ENCODE results near the gene SPEF1.

Gene SPEF1

GRCh38 chr20:3745686-3746173 is 35.5 kb downstream of the SPEF1 start:
- no peak for DNase-seq

DNA sequence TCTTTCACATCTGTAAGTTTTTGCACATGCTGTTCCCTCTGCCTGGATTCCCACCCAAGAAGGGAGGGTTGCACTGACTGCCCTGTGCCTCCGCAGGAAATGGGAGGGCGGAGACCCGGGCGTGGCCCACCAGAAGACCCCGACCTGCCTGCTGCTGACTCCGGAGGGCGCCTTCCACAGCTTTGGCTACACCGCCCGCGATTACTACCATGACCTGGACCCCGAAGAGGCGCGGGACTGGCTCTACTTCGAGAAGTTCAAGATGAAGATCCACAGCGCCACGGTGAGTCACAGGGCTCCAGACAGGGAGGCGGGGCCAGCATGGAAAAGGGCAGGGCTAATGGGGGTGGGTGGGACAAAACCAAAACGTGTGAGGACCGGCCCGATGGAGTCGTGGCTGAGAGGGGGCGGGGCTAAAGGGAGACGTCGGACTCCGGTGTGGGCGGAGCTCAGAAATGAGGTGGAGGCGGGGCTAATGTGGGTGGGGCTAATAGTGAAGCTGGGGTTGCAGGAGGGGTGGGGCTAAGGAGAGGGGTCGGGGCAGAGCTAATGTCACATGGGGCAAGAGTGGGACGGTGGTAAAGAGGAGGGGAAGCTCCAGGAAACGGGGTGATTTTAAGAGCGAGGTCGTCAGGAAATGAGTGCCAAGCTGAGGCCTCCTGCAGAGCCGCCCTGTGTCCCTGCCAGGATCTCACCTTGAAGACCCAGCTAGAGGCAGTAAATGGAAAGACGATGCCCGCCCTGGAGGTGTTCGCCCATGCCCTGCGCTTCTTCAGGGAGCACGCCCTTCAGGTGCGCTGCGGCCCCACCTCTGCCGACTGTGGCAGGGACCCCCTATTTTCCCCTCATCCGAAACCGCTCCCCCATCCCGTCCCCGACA is 36.2 kb downstream of the SPEF1 start:
- DNase-seq, result peak; percentile 77 to 79

GRCh38 chr20:3744037-3744436 is 37.2 kb downstream of the SPEF1 start:
- no peak for DNase-seq

- DNase-seq, result no peak
These were observed 38.0 kb downstream of the SPEF1 start for GRCh38 chr20:3743251-3743650.

- DNase-seq, result no peak
These were observed 39.3 kb downstream of the SPEF1 start for GRCh38 chr20:3741836-3742458.

- DNase-seq, result no peak
These were observed 40.5 kb downstream of the SPEF1 start for GRCh38 chr20:3740615-3741301.

GRCh38 chr20:3739926-3740451 is 41.3 kb downstream of the SPEF1 start:
- no peak for DNase-seq

DNA sequence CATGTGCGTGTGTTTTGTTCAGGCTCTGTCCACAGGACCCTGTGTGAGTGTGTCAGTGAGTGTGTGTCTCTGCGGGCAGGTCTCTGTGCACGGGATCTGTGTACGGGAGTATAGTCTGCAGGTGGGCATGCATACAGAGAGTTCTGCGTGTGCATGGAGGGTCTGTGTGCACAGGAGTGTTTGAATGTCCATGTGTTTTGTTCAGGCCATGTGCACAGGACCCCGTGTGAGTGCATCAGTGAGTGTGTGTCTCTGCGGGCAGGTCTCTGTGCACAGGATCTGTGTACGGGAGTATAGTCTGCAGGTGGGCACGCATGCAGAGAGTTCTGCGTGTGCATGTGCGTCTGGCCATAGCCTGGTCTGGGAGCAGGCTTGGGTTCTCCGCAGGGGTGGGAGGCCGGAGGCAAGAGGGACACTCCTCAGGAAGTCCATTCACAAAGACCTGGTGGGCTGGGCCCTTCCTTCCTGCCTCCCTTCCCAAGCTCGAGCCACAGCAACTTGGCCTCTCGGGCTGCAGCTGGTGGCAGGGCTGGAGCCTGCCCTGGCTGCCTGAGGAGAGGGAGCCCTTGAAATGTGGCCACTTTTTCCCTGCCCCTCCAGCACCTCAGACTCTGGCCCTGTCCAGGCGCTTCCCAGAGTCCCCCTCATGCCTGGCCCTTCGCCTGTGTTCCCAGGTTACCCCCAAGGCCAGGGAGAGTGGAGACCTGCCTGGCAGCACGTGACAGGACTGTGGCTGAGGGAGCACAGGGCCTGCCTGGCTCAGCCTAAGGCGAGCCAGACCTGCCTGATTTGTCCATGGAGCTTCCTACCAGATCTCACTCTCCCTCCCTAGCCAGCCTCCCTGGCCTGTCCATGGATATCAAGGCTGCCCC is 42.0 kb downstream of the SPEF1 start:
- no peak for DNase-seq

DNA sequence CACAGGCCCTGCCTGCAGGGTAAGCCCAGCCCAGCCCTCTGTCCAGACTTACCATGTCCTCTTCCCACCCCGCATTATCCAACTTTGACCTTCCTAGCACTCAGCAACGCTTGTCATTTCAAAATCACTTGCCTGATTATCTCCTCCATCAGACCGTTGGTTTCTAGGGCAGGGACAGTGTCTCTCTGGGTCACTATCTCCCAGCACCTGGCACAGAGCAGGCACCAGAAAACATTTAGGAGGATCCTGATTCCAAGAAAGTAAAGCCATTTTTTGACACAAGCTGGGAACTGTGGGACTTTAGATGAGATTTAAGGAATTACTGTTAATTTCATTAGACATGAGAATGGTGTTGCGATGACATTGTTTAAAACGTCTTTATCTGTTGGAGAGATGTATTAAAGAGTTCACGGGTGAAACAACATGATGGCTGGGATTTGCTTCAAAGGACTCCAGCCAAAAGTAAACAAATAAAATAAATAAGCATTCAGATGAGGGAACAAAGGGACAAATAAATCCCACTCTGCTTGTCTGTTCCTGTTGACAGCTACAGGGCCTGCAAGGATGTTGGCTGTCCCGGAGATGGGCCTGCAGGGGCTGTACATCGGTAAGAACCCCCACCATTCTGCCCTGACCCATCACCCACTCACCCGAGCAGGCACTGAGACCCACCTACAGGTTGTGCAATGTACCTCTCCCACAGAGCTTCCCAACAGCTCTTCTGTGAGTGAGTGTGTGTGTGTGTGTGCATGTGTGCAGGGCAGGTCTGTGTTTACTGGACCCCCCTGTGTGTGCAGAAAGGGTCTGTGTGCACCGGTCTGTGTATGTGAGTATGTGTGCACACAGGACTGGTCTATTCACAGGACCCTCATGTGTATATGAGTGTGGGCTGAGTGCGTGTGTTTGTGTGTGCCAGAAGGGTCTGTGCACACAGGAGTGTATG is 42.9 kb downstream of the SPEF1 start:
- DNase-seq, result no peak

- no peak for DNase-seq
These were observed 45.5 kb downstream of the SPEF1 start for GRCh38 chr20:3735768-3736167.

GRCh38 chr20:3734111-3734843 is 47.0 kb downstream of the SPEF1 start:
- no peak for DNase-seq

- no peak for DNase-seq
These were observed 47.9 kb downstream of the SPEF1 start for GRCh38 chr20:3733119-3733995.

DNA sequence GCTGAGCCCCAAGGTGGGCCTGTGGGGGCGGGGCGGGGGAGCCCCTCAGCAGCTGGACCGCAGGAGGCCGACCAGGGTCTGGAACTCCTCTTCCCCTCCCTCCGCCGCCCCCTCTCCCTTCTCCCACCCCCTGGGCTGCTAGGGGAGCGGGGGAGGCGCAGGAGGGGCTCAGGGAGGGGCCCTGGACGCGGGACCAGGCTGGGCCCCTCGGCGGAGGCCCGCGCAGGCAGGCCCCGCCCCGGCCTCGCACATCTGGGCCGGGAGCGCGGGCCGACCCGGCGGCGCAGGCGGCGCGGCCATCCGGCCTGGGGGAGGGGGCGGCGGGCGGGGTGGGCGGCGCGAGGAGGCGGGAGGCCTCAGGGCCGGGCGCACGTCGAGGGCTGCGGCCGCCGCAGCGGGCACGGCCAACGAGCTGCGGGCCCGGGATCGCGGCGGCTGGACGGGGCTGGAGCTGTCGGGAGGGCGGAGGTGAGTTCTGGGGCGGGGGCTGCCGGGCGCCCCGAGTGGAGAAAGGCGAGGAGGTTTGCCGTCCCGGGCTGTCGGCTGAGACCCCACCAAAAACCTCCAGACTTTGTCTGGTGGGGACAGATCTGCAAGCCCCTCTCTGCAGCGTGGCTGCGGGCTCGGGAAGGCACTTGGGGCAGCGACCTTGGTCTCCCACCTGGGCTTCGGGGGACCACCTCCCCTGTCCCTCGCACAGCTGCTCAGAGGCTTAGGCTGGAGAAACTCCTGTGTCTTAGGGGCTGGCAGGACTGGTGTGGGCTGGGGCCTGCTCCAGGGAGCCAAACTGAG is 48.7 kb downstream of the SPEF1 start, which contains the start of gene HSPA12B:
Gene HSPA12B (plus strand): TSS at position 359 of the 792 bp plus-strand sequence. CDS start 5,990 bp downstream, outside the sequence.
- no peak for DNase-seq

DNA sequence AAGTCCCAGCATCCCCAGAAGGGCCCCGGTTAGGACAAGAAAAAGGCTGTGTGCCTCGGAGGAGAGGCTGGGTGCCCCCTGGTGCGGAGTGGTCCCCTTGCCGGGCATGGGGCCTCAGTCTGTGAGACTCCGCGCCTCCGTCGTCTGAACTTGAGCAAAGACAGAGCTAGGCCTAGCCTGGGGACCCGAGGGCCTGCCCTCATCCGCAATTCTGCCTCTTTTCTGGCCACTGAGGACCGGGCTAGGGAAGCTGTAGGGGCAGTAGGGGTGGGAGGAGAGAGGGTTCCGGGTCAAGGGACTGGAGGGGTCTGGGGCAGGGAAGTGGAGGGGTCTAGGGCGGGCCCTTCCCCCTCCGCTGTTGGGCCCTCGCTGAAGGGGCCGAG is 49.3 kb downstream of the SPEF1 start:
- no peak for DNase-seq

DNA sequence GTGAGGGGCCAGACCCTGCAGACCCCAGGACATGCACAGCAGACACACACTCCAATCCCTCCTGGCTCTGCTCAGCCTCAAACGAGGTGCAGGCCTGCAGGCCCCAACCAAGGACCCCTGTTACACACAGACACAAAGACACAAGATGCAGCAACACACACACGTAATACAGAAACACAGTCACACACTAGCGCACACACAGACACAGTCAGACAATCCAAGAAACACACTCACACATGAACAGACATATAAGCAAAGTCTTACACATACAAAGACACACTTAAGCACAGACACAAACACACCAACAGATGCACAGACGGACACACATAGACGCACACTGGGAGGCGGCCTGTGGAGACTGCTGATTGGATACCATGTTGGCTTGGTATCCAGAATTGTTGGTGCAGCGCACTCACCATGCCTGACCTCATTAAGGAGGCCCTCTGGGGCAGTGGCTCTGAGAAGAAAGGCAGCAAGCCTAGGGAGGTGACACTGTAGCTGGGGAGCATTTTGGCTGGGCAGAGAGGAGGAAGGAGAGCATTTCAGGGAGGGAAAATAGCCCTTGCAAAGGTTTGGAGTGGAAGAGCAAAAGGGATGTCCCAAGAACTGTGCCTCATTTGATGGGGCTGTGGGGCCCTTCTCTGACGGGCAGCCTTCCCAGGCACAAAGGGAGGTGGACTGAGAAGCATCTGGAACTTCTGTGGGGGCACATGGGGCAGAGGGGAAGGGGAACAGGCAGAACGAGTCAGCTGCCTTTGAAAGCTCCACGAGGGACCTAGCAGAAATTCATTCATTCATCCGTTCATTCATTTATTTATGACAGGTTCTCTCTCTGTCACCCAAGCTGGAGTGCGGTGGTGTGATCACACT is 50.2 kb downstream of the SPEF1 start:
- DNase-seq, result no peak

DNA sequence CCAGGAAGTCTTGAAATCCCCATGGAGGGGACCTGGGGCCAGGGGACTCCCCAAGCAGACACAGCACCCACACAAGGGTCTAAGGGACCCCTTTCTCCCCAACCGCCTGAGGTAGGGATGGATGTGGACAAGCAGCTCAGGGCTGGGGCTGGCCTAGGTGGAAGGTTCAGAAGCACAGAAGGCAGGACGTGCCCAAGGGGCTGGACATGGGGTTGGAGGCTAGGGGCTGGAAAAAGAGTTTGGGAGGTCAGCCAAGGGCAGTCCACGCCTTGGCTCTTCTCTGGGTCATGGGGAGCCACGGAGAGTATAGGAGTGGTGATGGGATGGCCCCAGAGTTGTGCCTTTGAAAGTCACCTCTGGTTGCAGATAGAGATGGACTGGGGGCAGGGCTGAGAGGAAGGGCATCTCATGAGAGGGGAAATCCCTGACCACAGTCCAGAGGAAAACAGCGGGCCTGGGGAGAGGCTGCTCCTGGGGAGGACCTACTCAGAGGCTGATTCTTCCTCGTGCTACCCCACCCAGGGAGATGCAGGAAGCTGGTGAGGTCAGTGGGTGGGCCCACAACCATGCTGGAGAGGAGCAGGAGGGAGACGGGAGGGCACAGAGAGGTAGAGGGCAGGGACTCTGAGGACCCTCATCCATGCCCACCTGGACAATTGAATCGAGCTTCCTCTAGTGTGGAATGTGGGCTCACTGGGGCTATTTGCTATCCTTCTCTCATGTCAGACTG is 51.3 kb downstream of the SPEF1 start:
- DNase-seq, result no peak

DNA sequence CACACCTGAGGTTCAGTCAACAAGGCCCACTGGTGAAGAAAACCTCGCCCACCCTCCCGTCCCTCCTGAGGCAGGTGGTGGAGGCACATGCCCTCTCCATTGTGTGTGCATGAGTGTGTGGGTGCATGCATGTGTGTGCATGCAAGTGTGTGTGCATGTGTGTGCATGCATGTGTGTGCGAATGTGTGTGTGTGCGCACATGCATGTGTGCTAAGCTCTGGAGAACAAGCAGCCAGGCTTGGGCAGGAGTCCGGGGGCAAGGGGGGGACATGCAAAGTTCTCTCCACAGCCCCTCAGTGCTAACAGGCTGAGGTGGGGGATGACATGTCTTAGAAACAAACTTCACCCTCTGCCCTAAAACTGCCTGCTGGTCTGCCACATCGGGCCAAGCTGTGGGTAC is 51.9 kb downstream of the SPEF1 start:
- DNase-seq, result no peak

Data from NCI-H1930 (cell line).